NCI-H446 (cell line): ENCODE measurements around the gene ADAMTS14.
A peak's percentile ranks its signal among the peaks of the same experiment; 100 is the strongest.

Experiments
- DNase-seq, 2 experiments: peaks; one replicate each; lab custom pipeline; 2025; lab: John Stamatoyannopoulos, UW

Gene ADAMTS14

DNA sequence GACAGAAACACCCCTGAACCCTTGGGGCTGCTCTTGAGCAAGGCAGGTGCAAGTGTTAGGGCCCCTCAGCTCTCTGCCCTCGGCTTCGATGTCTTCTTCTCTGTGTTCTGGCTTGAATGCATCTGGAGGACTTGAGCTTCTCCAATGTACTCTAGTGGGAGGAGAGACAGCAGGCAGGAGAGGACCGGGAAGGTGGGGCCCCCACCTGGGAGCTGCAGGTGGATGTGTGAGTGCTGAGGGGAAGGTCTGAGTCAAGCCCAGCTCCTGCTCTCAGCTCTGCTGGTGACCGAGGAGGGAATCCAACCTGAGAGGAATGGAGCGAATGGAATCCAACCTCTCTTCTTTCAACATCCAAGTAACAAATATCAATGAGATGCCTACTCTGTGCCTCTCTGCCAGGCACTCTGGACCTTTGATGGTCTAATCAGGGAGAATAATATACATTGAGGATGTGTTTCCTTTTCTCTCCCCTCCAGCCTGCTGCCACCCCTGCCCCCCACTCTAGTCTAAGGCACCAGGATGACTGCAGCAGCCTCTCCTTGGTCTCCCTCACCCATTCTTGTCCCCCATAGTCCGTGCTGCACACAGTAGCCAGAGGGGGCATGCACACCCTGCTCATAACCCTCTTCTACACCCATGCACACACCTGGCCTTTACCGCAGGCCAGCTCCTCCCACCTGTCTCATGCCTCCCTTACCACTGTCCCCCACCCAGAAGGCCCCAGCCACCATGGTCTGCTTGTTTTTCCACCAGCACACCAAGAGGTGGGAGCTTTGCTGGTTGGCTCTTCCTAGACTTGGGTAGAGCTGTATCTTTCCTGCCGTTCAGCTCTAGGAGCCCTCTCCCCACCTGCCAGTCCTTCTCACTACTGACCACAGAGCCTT is 99.2 kb downstream of the ADAMTS14 start:
- no peak for DNase-seq

- DNase-seq: no peak
Measured at GRCh38 chr10:70772627-70773026, 100.3 kb downstream of the ADAMTS14 start.

DNA sequence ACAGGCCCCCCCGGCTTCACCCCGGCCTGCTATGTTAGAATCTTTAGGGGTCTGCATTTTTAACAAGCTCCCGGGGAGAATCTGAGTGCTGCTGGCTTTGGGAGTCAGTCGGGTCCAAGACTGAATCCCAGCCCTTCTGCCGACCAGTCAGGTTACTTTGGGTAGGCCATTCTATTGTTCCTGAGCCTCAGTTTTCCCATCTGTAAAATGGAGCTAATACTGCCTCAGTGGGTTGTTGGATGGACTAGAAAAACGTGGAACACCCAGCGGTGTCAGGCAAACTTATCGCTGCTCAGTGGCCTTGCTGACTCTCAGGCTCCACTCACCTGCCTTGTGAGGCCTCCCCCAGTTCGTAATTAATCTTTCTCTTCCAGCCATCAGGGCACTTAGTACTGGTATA is 101.2 kb downstream of the ADAMTS14 start:
- DNase-seq: no peak

DNA sequence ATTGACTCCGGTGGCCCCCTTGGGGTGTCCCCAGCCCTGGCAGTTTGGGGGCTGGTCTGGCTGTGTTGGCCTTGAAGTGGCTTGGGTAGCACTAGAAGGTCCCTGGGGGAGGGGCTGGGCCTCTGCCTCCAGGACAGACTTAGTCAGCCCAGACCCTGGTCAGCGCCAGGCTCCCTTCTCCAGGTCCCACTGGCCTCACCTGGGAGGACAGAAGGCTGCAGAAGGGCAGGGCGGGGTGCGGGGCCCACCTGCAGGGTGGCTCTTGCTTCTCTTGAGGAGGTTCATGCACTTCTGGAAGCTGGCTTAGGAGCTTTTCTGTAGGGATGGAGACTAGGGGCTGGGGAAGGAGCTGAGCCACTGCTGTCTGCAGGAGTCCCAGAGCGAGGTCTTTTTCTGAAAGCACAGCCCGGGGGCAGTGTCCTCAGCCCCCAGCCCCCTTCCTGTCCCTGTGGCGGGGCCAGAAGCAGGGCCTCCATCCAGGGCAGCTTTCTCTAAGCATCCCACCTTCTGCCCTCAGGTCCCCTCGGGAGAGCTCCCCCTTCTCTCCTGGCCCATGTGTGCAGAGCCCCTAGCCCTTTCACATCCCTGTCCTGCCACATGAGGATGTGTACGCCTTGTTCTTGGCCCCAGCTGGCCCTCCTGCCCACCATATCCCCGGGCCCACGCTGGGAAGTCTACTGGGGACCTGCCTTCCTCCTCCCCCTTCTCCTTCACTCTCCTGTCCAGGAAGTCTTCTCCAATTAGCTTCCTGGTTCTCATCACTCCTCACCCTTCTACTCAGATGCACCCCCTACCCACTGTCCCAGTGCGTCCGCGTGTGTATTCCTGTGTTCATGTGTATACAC is 101.9 kb downstream of the ADAMTS14 start:
- DNase-seq: no peak

GRCh38 chr10:70774810-70775678 is 102.7 kb downstream of the ADAMTS14 start:
- DNase-seq: no peak

- DNase-seq: no peak
Measured at GRCh38 chr10:70775679-70776454, 103.6 kb downstream of the ADAMTS14 start.

DNA sequence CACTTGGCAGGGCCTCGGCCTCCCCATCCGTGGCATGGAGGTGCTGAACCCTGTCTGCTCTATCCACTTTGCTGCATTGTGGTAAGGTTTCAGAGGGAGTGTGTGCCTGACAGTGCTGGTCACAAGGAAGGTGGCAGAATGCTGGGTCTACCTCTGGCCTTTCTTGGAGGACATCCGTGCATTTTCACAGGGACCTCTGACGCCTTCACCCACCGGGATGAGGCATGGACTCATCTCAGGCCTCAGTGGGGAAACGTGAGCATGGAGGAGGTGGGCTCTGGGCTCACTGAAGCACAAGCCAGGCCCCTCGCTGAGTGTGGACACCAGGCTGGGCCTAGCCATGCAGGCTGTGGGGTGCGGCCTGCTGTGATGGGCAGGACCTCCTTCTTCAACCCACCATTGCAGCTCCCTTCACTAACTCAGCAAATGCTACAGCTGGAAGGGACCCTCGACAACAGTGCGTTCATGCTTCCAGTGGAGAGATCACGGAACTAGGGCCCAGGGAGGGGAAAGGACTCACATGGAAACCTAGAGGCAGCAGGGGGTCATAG is 104.2 kb downstream of the ADAMTS14 start:
- no peak for DNase-seq

GRCh38 chr10:70777063-70777875 is 105.0 kb downstream of the ADAMTS14 start:
- no peak for DNase-seq

DNA sequence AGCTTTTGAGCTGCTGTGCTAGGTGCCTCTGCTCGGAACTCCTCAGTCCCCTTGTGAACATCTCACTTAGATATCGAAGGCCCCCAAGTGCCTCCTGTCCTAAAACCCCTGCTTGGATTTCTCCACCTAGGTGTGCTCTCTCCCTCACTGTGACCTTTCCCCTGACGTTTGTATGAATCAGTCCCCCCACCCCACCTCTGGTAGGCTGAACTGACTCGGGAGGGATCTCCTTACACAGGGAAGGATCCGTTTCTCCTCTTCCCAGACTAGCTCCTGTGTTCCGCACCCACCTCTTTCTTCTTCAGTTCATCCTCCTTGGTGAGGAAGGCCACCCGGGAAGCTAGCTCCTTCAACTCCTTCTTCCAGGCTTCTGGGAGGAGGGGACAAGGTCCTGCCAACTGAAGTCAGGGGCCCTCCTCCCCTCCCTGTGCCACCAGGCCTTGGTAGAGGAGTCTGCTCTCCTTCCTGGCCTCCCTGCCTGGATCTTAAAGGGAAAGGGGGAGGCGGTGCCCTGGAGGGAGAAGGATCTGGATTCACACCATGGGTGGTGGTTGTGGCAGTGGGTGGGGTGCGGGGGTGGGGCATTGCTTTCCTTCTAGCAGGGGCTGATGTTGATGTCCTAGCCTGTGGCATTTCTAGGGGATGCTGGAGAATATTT is 106.1 kb downstream of the ADAMTS14 start:
- no peak for DNase-seq

DNA sequence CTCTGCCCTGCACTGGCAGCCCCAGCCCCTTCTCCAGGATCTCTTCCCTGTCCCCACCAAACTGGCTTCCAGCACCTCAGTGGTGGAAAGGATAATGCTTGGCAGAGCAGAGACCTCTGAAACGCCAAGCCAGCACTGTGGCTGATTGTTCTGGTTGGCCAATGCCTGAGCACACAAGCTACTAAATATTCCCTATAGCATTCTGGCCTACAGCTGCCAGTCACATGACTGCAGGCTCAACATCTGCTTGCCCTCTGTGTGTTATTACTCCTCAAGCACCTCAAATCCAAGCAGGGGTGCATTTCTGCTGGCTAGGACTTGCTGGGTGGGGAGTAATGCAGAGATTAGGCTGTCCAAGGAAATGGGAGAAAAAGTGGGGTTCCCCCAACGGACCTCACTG is 106.8 kb downstream of the ADAMTS14 start:
- DNase-seq: peak in 1 of 2 experiments; percentile 14

DNA sequence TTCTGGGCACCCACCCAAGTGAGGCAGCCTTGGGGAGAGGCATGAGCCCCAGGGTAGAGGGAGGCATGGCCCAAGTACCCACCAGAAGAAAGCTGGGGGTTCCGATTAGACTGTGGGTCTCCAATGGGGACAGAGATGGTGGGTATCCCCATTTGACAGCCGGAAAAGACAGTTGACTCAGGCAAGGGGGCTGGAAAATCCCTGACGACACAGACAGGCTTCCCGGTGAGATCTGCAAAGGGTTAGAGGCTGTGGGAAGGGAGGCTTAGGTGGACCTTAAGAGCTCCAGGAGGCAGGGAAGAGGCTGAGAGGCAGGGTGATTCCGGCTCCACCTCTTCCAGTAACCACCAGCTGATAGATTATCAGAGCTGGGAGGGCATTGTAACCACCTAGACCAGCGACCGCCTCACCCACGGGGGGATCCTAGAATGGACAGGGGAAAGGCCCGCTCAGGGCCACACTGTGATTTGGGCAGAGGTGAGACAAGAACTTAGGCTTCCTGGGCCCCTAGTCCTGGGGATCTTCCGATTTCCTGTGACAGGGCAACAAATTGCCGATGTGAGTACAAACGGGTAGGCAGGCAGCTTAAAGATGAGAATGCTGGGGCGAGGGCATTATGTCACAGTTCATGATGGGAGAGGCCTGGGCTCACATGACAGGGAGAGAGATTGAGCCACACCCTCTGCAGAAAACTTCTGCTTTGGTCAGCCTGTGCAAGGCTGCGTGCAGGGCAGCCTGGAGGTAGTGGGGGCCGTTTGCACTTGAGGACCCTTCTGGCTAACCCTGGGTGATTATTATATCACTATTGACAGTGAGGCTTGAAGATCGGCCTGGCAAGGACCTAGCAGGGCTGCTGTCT is 107.4 kb downstream of the ADAMTS14 start:
- DNase-seq: no peak

DNA sequence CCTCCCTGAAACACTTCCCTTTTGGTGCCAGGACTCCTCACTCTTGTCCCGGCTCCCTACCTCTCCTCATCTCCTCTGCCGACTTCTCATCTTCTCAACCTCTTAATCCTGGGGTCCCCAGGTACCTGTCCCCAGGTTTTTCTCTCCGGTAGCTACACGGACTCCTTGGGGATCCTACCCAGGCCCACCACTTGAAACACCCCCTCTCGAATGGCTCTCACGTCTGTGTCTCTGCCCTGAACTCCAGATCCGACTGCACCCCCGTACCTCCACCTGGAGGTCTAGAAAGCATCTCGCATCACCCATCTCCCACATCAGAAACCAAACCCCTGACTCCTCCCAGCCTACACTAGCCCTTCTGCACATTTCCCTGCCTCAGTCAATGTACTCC is 108.1 kb downstream of the ADAMTS14 start:
- DNase-seq: no peak

DNA sequence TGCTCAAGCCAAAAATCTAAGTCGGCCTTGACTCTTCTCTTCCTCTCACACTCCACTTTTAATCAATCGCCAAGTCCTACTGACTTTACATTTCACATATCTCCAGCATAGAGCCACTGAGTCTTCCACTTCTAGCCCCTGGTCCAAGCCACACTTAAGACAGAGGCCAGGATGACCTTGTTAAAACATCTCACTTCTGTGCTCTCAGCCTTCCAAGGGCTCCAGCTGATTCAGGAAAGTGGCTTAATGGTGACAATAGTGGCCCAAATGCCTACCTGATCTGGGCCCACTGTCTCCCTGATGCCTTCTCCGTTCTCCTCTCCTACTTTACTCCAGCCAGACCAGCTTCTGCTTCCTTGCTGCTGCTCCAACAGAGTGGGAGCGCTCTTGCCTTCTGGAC is 108.5 kb downstream of the ADAMTS14 start:
- no peak for DNase-seq

- no peak for DNase-seq
Measured at GRCh38 chr10:70781461-70782051, 109.2 kb downstream of the ADAMTS14 start.

DNA sequence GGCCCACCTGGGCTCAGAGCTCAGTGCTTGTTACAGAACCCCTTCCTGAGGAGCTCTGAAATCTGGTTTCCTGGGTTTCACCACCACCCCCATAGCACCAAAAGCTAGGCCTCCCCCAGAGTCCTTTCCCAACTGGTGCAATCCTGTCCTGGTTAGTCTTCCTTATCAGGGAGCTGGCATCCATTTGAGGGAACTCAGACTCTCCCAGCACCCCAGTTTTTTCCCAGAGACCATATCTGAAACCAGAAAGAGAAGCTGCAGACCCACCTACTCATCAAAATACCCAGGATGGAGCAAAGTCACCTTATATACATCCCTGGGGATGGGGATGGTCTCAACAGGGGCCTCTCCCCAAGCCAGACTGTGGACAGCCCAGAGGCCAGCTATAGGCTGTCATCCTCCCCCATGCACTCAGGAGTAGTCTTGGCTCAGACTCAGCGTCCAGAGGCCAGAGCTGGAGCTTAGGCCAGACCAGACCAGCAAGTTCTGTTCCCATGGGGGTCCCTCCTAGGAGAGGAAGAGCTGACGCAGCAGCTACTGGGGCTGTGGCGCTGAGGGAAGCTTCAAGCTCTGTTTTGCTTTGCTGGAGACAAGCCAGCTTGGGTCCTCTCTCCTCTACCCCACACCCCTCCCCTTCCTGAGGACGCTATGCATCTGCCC is 109.9 kb downstream of the ADAMTS14 start:
- DNase-seq: no peak

- DNase-seq: no peak
Measured at GRCh38 chr10:70782746-70783680, 110.7 kb downstream of the ADAMTS14 start.

GRCh38 chr10:70784016-70784415 is 111.7 kb downstream of the ADAMTS14 start:
- DNase-seq: no peak
